ENCODE measurements around the gene LYSET.
"Not testable (repeated sequence)": the region's sequence is repeated elsewhere in the genome, so short reads cannot be mapped to it uniquely, and the experiment has no call there.

Gene LYSET

DNA sequence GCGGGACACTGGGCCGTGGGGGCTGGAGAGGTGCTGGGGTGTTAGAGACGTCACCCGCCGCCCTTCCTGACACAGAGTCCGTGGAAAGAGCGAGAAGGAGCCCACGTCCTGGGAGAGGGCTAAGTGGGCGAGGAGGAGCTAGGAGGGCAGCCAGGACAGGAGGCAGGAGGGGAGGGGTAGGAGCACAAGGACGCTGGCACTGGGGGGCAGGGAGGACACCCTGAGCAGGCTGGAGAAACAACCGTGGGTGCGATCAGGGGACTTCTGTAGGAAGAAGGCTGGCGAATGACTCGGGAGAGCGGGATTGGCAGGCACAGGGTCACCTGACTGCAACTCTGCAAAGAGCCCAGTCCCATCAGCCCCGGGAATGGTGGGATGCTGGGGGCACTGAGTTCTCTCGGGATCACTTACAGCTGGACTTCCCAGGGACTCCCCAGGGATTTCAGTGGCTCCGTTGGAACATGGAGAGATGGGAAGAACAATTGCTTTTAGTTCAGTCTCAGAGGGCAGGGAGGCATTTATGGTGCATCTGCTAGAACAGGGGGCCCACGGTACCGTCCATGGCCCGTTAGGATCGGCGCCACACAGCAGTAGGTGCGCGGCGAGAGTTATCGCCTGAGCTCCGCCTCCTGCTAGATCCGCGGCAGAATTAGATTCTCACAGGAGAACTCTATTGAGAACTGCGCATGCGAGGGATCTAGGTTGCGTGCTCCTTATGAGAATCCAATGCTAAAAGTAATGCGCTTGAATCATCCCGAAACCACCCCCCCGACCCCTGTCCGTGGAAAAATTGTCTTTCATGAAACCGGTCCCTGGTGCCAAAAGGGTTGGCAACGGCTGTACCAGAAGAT lies 46.2 kb downstream of the LYSET start:
- Mint-ChIP-seq H3K27ac (no peak overlapping the region), H3K4me3 (peak overlapping the region; percentile 50)

DNA sequence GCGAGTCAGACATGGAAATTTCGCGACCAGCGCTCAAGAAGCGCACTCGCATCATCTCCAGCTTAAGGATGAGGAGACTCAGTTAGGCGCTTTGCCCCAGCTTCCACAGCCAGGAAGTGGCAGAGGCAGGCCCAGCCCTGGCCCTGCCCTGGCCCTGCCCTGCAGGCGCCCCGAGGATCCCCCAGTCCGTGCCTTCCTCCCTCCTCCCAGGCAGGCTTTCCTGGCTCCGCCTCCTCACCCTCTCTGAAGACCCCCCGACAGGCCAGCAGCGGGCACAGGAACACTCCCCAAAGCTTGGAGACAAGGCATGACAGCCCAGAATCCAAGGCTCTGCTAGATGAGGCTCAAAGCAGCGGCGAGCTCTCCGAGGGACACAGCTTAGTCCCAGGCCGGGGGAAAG lies 47.0 kb downstream of the LYSET start:
- Mint-ChIP-seq H3K9me3 (ENCODE audit: low read depth) (no peaks in the 10 kb centered on the region), H3K27ac (no peak overlapping the region), H3K36me3 (peaks cover 14% of the 10 kb centered on the region), H3K4me3 (no peak overlapping the region), H3K27me3 (peaks cover 3% of the 10 kb centered on the region), H3K4me1 (ENCODE audit: low read depth) (peaks cover 13% of the 10 kb centered on the region)

More for the DNA sequence above, 46.2 kb downstream of the LYSET start:
- Mint-ChIP-seq H3K4me1 (ENCODE audit: low read depth) (peaks cover 13% of the 10 kb centered on the region), H3K36me3 (peaks cover 19% of the 10 kb centered on the region), H3K9me3 (ENCODE audit: low read depth) (no peaks in the 10 kb centered on the region), H3K27me3 (peaks cover 3% of the 10 kb centered on the region)

DNA sequence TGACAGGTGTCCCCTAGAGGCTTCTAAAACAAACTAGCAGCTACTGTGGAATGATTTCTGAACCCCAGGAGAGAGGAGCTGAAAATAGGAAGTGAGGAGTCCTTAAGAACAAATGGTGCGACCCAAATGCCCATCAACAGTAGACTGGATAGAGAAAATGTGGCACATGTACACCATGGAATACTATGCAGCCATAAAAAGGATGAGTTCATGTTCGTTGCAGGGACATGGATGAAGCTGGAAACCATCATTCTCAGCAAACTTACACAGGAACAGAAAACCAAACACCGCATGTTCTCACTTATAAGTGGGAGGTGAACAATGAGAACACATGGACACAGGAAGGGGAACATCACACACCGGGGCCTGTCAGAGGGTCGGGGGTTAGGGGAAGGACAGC lies 48.0 kb downstream of the LYSET start:
- peaks cover 13% of the 10 kb centered on the region for H3K4me1 Mint-ChIP-seq (ENCODE audit: low read depth)
- H3K36me3 Mint-ChIP-seq; H3K9me3 Mint-ChIP-seq (ENCODE audit: low read depth); H3K27me3 Mint-ChIP-seq; H3K27ac Mint-ChIP-seq; H3K4me3 Mint-ChIP-seq: not testable (repeated sequence)

DNA sequence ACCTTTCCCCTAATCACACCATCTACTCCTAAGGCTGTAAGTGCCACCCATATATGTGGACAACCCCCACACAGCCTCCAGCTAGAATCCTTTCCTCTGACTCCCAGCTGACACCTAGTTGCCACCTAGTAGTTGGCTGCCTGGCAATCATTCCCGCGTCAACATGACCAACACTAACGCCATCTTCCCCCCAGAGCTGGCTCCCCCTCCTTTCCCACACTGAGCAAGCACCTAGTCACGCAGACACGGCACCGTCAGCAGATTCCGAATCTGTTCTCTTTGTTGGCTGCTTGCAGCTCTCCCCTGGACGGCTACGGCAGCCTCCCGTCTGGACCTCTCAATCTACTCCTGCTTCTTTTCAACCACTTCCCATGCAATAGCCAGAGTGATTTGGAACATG lies 49.7 kb downstream of the LYSET start:
- H3K4me3 Mint-ChIP-seq = no peak overlapping the region
- peaks cover 3% of the 10 kb centered on the region for H3K27me3 Mint-ChIP-seq
- H3K36me3 Mint-ChIP-seq = no peaks in the 10 kb centered on the region
- H3K27ac Mint-ChIP-seq = no peak overlapping the region
- H3K4me1 Mint-ChIP-seq (ENCODE audit: low read depth) = peaks cover 13% of the 10 kb centered on the region
- H3K9me3 Mint-ChIP-seq (ENCODE audit: low read depth) = no peaks in the 10 kb centered on the region
